ENCODE data around the gene ZNF716. TPM values are rescaled to one million over a fixed set of nuclear protein-coding genes. Genes with fewer than 3 reads are reported as not detected.

ZNF716 gene
- total RNA-seq, 1 experiment from 2014 or later = not detected

- H3K79me2 ChIP-seq (ENCODE audit: low read length) = no peaks in the 10 kb centered on the region
- no peak overlapping the region for H3K9ac ChIP-seq (ENCODE audit: low read length)
- H3K4me3 ChIP-seq (ENCODE audit: low read length) = no peak overlapping the region
- no peaks in the 10 kb centered on the region for H3K9me3 ChIP-seq (ENCODE audit: low read length)
- H3K4me1 ChIP-seq (ENCODE audit: low read length) = no peaks in the 10 kb centered on the region
- H3K36me3 ChIP-seq (ENCODE audit: insufficient read depth, low read length) = no peaks in the 10 kb centered on the region
- no peaks in the 10 kb centered on the region for H3K27me3 ChIP-seq (ENCODE audit: low read length)
- H3K9me2 ChIP-seq (replicated peaks; ENCODE audit: insufficient read depth, low read length) = no peaks in the 10 kb centered on the region
- H3K4me2 ChIP-seq (ENCODE audit: low read depth, low read length, poor library complexity, severe bottlenecking) = no peak overlapping the region
- no peak for DNase-seq
- H3K27ac ChIP-seq (ENCODE audit: low read length) = no peak overlapping the region
- H2AFZ ChIP-seq (ENCODE audit: low read length) = no peak overlapping the region
- no peaks in the 10 kb centered on the region for H4K20me1 ChIP-seq (ENCODE audit: insufficient read depth, low read depth, low read length)
Measured at GRCh38 chr7:57412618-57413017, 37.4 kb upstream of the ZNF716 start.

GRCh38 chr7:57413529-57414398 lies 36.2 kb upstream of the ZNF716 start:
- Histone ChIP-seq H3K4me2 (ENCODE audit: low read depth, low read length, poor library complexity, severe bottlenecking) (no peak overlapping the region), H3K4me1 (ENCODE audit: low read length) (no peaks in the 10 kb centered on the region), H3K36me3 (ENCODE audit: insufficient read depth, low read length) (no peaks in the 10 kb centered on the region), H3K9me2 (replicated peaks; ENCODE audit: insufficient read depth, low read length) (no peaks in the 10 kb centered on the region), H3K27ac (ENCODE audit: low read length) (no peak overlapping the region), H3K79me2 (ENCODE audit: low read length) (no peaks in the 10 kb centered on the region), H3K4me3 (ENCODE audit: low read length) (no peak overlapping the region), H3K9me3 (ENCODE audit: low read length) (no peaks in the 10 kb centered on the region), H3K9ac (ENCODE audit: low read length) (no peak overlapping the region), H4K20me1 (ENCODE audit: insufficient read depth, low read depth, low read length) (no peaks in the 10 kb centered on the region), H3K27me3 (ENCODE audit: low read length) (no peaks in the 10 kb centered on the region), H2AFZ (ENCODE audit: low read length) (no peak overlapping the region)
- no peak for DNase-seq

GRCh38 chr7:57414415-57414814 lies 35.6 kb upstream of the ZNF716 start:
- Histone ChIP-seq H3K4me1 (ENCODE audit: low read length) (no peaks in the 10 kb centered on the region), H3K9me2 (replicated peaks; ENCODE audit: insufficient read depth, low read length) (no peaks in the 10 kb centered on the region), H3K36me3 (ENCODE audit: insufficient read depth, low read length) (no peaks in the 10 kb centered on the region), H3K9ac (ENCODE audit: low read length) (no peak overlapping the region), H3K27me3 (ENCODE audit: low read length) (no peaks in the 10 kb centered on the region), H3K27ac (ENCODE audit: low read length) (no peak overlapping the region), H4K20me1 (ENCODE audit: insufficient read depth, low read depth, low read length) (no peaks in the 10 kb centered on the region), H3K79me2 (ENCODE audit: low read length) (no peaks in the 10 kb centered on the region), H3K4me2 (ENCODE audit: low read depth, low read length, poor library complexity, severe bottlenecking) (no peak overlapping the region), H2AFZ (ENCODE audit: low read length) (no peak overlapping the region), H3K4me3 (ENCODE audit: low read length) (no peak overlapping the region), H3K9me3 (ENCODE audit: low read length) (no peaks in the 10 kb centered on the region)
- DNase-seq = no peak

GRCh38 chr7:57414852-57415251 lies 35.1 kb upstream of the ZNF716 start:
- H3K36me3 ChIP-seq (ENCODE audit: insufficient read depth, low read length) = no peaks in the 10 kb centered on the region

GRCh38 chr7:57415326-57415725 lies 34.7 kb upstream of the ZNF716 start:
- H3K4me2 ChIP-seq (ENCODE audit: low read depth, low read length, poor library complexity, severe bottlenecking) = no peak overlapping the region
- no peaks in the 10 kb centered on the region for H3K4me1 ChIP-seq (ENCODE audit: low read length)
- no peaks in the 10 kb centered on the region for H3K9me3 ChIP-seq (ENCODE audit: low read length)
- H3K27me3 ChIP-seq (ENCODE audit: low read length) = no peaks in the 10 kb centered on the region
- no peaks in the 10 kb centered on the region for H4K20me1 ChIP-seq (ENCODE audit: insufficient read depth, low read depth, low read length)
- DNase-seq = no peak
- H3K9ac ChIP-seq (ENCODE audit: low read length) = no peak overlapping the region
- H3K79me2 ChIP-seq (ENCODE audit: low read length) = no peaks in the 10 kb centered on the region
- no peak overlapping the region for H2AFZ ChIP-seq (ENCODE audit: low read length)
- no peaks in the 10 kb centered on the region for H3K9me2 ChIP-seq (replicated peaks; ENCODE audit: insufficient read depth, low read length)
- no peak overlapping the region for H3K27ac ChIP-seq (ENCODE audit: low read length)
- no peaks in the 10 kb centered on the region for H3K36me3 ChIP-seq (ENCODE audit: insufficient read depth, low read length)
- H3K4me3 ChIP-seq (ENCODE audit: low read length) = no peak overlapping the region

More at GRCh38 chr7:57414852-57415251, 35.1 kb upstream of the ZNF716 start:
- Histone ChIP-seq H3K4me2 (ENCODE audit: low read depth, low read length, poor library complexity, severe bottlenecking) (no peak overlapping the region), H3K27me3 (ENCODE audit: low read length) (no peaks in the 10 kb centered on the region), H3K27ac (ENCODE audit: low read length) (no peak overlapping the region), H3K4me1 (ENCODE audit: low read length) (no peaks in the 10 kb centered on the region), H3K79me2 (ENCODE audit: low read length) (no peaks in the 10 kb centered on the region), H3K4me3 (ENCODE audit: low read length) (no peak overlapping the region), H3K9ac (ENCODE audit: low read length) (no peak overlapping the region), H4K20me1 (ENCODE audit: insufficient read depth, low read depth, low read length) (no peaks in the 10 kb centered on the region), H2AFZ (ENCODE audit: low read length) (no peak overlapping the region), H3K9me3 (ENCODE audit: low read length) (no peaks in the 10 kb centered on the region), H3K9me2 (replicated peaks; ENCODE audit: insufficient read depth, low read length) (no peaks in the 10 kb centered on the region)
- DNase-seq = no peak

- Histone ChIP-seq H3K27ac (ENCODE audit: low read length) (no peak overlapping the region), H4K20me1 (ENCODE audit: insufficient read depth, low read depth, low read length) (no peaks in the 10 kb centered on the region), H3K4me3 (ENCODE audit: low read length) (no peak overlapping the region), H3K9me3 (ENCODE audit: low read length) (no peaks in the 10 kb centered on the region), H3K79me2 (ENCODE audit: low read length) (no peaks in the 10 kb centered on the region), H3K4me2 (ENCODE audit: low read depth, low read length, poor library complexity, severe bottlenecking) (no peak overlapping the region), H3K4me1 (ENCODE audit: low read length) (no peaks in the 10 kb centered on the region), H2AFZ (ENCODE audit: low read length) (no peak overlapping the region), H3K27me3 (ENCODE audit: low read length) (no peaks in the 10 kb centered on the region), H3K9ac (ENCODE audit: low read length) (no peak overlapping the region), H3K36me3 (ENCODE audit: insufficient read depth, low read length) (no peaks in the 10 kb centered on the region), H3K9me2 (replicated peaks; ENCODE audit: insufficient read depth, low read length) (no peaks in the 10 kb centered on the region)
- DNase-seq = no peak
Measured at GRCh38 chr7:57415730-57416129, 34.2 kb upstream of the ZNF716 start.

GRCh38 chr7:57416601-57417358 lies 33.2 kb upstream of the ZNF716 start:
- Histone ChIP-seq H4K20me1 (ENCODE audit: insufficient read depth, low read depth, low read length) (no peaks in the 10 kb centered on the region), H3K9me2 (replicated peaks; ENCODE audit: insufficient read depth, low read length) (no peaks in the 10 kb centered on the region), H3K27ac (ENCODE audit: low read length) (no peak overlapping the region), H3K4me3 (ENCODE audit: low read length) (no peak overlapping the region), H3K27me3 (ENCODE audit: low read length) (no peaks in the 10 kb centered on the region), H3K9ac (ENCODE audit: low read length) (no peak overlapping the region), H3K79me2 (ENCODE audit: low read length) (no peaks in the 10 kb centered on the region), H3K4me1 (ENCODE audit: low read length) (no peaks in the 10 kb centered on the region), H3K4me2 (ENCODE audit: low read depth, low read length, poor library complexity, severe bottlenecking) (no peak overlapping the region), H3K9me3 (ENCODE audit: low read length) (no peaks in the 10 kb centered on the region; the same call in 1 of the 2 replicates), H3K36me3 (ENCODE audit: insufficient read depth, low read length) (no peaks in the 10 kb centered on the region), H2AFZ (ENCODE audit: low read length) (no peak overlapping the region)
- DNase-seq = no peak

GRCh38 chr7:57417736-57418135 lies 32.2 kb upstream of the ZNF716 start:
- no peaks in the 10 kb centered on the region for H3K36me3 ChIP-seq (ENCODE audit: insufficient read depth, low read length)
- H3K9me3 ChIP-seq (ENCODE audit: low read length) = no peaks in the 10 kb centered on the region; the same call in none of the 2 replicates
- H3K4me2 ChIP-seq (ENCODE audit: low read depth, low read length, poor library complexity, severe bottlenecking) = no peak overlapping the region

More at GRCh38 chr7:57417736-57418135, 32.2 kb upstream of the ZNF716 start:
- H3K9ac ChIP-seq (ENCODE audit: low read length) = no peak overlapping the region
- DNase-seq = no peak
- H2AFZ ChIP-seq (ENCODE audit: low read length) = no peak overlapping the region
- H3K27ac ChIP-seq (ENCODE audit: low read length) = no peak overlapping the region
- no peak overlapping the region for H3K4me3 ChIP-seq (ENCODE audit: low read length)
- H3K79me2 ChIP-seq (ENCODE audit: low read length) = no peaks in the 10 kb centered on the region
- no peaks in the 10 kb centered on the region for H4K20me1 ChIP-seq (ENCODE audit: insufficient read depth, low read depth, low read length)
- H3K27me3 ChIP-seq (ENCODE audit: low read length) = no peaks in the 10 kb centered on the region
- no peaks in the 10 kb centered on the region for H3K9me2 ChIP-seq (replicated peaks; ENCODE audit: insufficient read depth, low read length)
- H3K4me1 ChIP-seq (ENCODE audit: low read length) = no peaks in the 10 kb centered on the region

All from Karpas-422 (cell line).